ENCODE results near the gene SLC32A1.

Gene SLC32A1

DNA sequence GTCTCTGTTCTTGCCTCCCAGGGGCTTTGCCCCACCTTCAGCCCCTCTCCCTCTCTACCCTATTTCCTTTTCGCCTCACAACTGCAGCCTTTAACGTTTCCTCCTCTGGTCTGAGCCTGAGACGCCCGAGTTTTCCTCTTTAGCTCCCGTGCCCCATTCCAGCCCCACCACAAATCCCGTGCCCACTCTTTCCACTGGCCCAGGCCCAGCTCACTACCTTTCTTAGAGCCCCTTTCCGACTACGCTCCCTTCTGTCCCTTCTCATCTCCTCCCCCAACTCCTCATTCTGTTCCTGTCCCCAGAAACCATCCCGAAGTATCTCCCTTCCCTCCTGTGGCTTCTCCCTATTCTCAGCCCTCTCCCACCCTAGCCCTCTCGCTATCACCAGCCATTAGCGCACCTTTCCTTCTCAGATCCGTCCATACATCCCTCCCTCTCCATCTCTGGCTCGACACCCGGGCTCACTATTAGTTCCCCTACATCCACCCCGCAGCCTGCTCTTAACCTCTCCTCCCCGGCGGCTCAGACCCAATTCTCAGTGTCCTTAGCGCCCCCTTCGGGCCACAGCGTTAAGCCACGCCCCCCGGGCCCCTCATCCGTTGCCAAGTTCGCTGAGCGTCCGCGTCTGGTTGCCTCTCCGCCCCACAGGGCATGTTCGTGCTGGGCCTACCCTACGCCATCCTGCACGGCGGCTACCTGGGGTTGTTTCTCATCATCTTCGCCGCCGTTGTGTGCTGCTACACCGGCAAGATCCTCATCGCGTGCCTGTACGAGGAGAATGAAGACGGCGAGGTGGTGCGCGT lies 2.7 kb downstream of the SLC32A1 start:
- Histone ChIP-seq H4K91ac (ENCODE audit: low read length) (no peak overlapping the region), H3K4me3 (ENCODE audit: insufficient read depth in 1 of 2, low read depth in 1 of 2, low read length in 2 of 2) (no peak overlapping the region), H4K8ac (ENCODE audit: low read length) (no peak overlapping the region), H2BK15ac (ENCODE audit: low read depth, poor library complexity, severe bottlenecking) (no peak overlapping the region), H2BK5ac (ENCODE audit: low read depth, low read length, poor library complexity, severe bottlenecking) (no peak overlapping the region), H3K18ac (ENCODE audit: low read depth in 1 of 2, low read length in 2 of 2) (no peak overlapping the region), H2BK12ac (ENCODE audit: low read length in 2 of 2) (no peak overlapping the region), H2AK5ac (ENCODE audit: low read length, severe bottlenecking) (no peak overlapping the region), H3K23ac (ENCODE audit: low read length in 2 of 2) (no peak overlapping the region), H3K36me3 (ENCODE audit: control insufficient read depth in 1 of 2, insufficient read depth in 2 of 2, low read depth in 1 of 2, low read length in 2 of 2) (no peaks in the 10 kb centered on the region), H3K27ac (ENCODE audit: low read length, poor library complexity, severe bottlenecking) (no peak overlapping the region), H2BK120ac (ENCODE audit: low read depth, low read length) (no peak overlapping the region), H3K14ac (ENCODE audit: low read length in 2 of 2) (no peak overlapping the region), H3K79me1 (replicated peaks; ENCODE audit: low read length, poor library complexity, severe bottlenecking) (no peaks in the 10 kb centered on the region), H2AFZ (ENCODE audit: low read depth, low read length) (no peak overlapping the region), H3K9ac (ENCODE audit: low read length) (no peak overlapping the region), H3K27me3 (ENCODE audit: control insufficient read depth in 1 of 2, insufficient read depth in 1 of 2, low read length in 2 of 2) (peaks cover 97 to 99% of the 10 kb centered on the region in 2 experiments), H3K4me1 (ENCODE audit: control insufficient read depth, insufficient read depth, low read depth, low read length) (peaks cover 33% of the 10 kb centered on the region), H3K4ac (ENCODE audit: low read depth in 1 of 2, low read length in 2 of 2) (no peak overlapping the region), H3K4me2 (ENCODE audit: low read length, poor library complexity, severe bottlenecking) (no peak overlapping the region), H3K9me3 (ENCODE audit: control insufficient read depth, low read length) (peaks cover 4% of the 10 kb centered on the region)
- WGBS: 3% methylated on average over 43 of the region's 43 CpGs
- DNase-seq: no peak

DNA sequence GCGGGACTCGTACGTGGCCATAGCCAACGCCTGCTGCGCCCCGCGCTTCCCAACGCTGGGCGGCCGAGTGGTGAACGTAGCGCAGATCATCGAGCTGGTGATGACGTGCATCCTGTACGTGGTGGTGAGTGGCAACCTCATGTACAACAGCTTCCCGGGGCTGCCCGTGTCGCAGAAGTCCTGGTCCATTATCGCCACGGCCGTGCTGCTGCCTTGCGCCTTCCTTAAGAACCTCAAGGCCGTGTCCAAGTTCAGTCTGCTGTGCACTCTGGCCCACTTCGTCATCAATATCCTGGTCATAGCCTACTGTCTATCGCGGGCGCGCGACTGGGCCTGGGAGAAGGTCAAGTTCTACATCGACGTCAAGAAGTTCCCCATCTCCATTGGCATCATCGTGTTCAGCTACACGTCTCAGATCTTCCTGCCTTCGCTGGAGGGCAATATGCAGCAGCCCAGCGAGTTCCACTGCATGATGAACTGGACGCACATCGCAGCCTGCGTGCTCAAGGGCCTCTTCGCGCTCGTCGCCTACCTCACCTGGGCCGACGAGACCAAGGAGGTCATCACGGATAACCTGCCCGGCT lies 3.4 kb downstream of the SLC32A1 start:
- peaks cover 96 to 99% of the 10 kb centered on the region in 2 experiments for H3K27me3 ChIP-seq (ENCODE audit: control insufficient read depth in 1 of 2, insufficient read depth in 1 of 2, low read length in 2 of 2)
- WGBS: 9% methylated on average over 46 of the region's 46 CpGs
- H4K91ac ChIP-seq (ENCODE audit: low read length): no peak overlapping the region
- DNase-seq: no peak
- no peak overlapping the region for H3K27ac ChIP-seq (ENCODE audit: low read length, poor library complexity, severe bottlenecking)
- no peak overlapping the region for H2BK12ac ChIP-seq (ENCODE audit: low read length in 2 of 2)
- no peak overlapping the region for H3K9ac ChIP-seq (ENCODE audit: low read length)
- H3K9me3 ChIP-seq (ENCODE audit: control insufficient read depth, low read length): peaks cover 4% of the 10 kb centered on the region
- H3K18ac ChIP-seq (ENCODE audit: low read depth in 1 of 2, low read length in 2 of 2): no peak overlapping the region
- no peak overlapping the region for H2BK5ac ChIP-seq (ENCODE audit: low read depth, low read length, poor library complexity, severe bottlenecking)
- H3K4ac ChIP-seq (ENCODE audit: low read depth in 1 of 2, low read length in 2 of 2): no peak overlapping the region
- H3K36me3 ChIP-seq (ENCODE audit: control insufficient read depth in 1 of 2, insufficient read depth in 2 of 2, low read depth in 1 of 2, low read length in 2 of 2): no peaks in the 10 kb centered on the region
- H3K79me1 ChIP-seq (replicated peaks; ENCODE audit: low read length, poor library complexity, severe bottlenecking): no peaks in the 10 kb centered on the region
- H3K14ac ChIP-seq (ENCODE audit: low read length in 2 of 2): no peak overlapping the region
- no peak overlapping the region for H2AK5ac ChIP-seq (ENCODE audit: low read length, severe bottlenecking)
- no peak overlapping the region for H2BK15ac ChIP-seq (ENCODE audit: low read depth, poor library complexity, severe bottlenecking)
- peaks cover 33% of the 10 kb centered on the region for H3K4me1 ChIP-seq (ENCODE audit: control insufficient read depth, insufficient read depth, low read depth, low read length)
- no peak overlapping the region for H2BK120ac ChIP-seq (ENCODE audit: low read depth, low read length)
- no peak overlapping the region for H4K8ac ChIP-seq (ENCODE audit: low read length)
- no peak overlapping the region for H2AFZ ChIP-seq (ENCODE audit: low read depth, low read length)
- H3K23ac ChIP-seq (ENCODE audit: low read length in 2 of 2): no peak overlapping the region
- no peak overlapping the region for H3K4me2 ChIP-seq (ENCODE audit: low read length, poor library complexity, severe bottlenecking)
- H3K4me3 ChIP-seq (ENCODE audit: insufficient read depth in 1 of 2, low read depth in 1 of 2, low read length in 2 of 2): no peak overlapping the region

DNA sequence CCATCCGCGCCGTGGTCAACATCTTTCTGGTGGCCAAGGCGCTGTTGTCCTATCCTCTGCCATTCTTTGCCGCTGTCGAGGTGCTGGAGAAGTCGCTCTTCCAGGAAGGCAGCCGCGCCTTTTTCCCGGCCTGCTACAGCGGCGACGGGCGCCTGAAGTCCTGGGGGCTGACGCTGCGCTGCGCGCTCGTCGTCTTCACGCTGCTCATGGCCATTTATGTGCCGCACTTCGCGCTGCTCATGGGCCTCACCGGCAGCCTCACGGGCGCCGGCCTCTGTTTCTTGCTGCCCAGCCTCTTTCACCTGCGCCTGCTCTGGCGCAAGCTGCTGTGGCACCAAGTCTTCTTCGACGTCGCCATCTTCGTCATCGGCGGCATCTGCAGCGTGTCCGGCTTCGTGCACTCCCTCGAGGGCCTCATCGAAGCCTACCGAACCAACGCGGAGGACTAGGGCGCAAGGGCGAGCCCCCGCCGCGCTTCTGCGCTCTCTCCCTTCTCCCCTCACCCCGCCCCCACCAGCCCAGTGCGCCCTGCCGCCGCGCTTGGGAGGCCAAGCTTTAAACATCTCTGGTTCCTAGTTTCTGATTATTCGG lies 4.0 kb downstream of the SLC32A1 start:
- Histone ChIP-seq H3K14ac (ENCODE audit: low read length in 2 of 2) (no peak overlapping the region), H3K4me3 (ENCODE audit: insufficient read depth in 1 of 2, low read depth in 1 of 2, low read length in 2 of 2) (no peak overlapping the region), H2BK5ac (ENCODE audit: low read depth, low read length, poor library complexity, severe bottlenecking) (no peak overlapping the region), H3K4ac (ENCODE audit: low read depth in 1 of 2, low read length in 2 of 2) (no peak overlapping the region), H3K23ac (ENCODE audit: low read length in 2 of 2) (no peak overlapping the region), H4K91ac (ENCODE audit: low read length) (no peak overlapping the region), H2BK120ac (ENCODE audit: low read depth, low read length) (no peak overlapping the region), H3K36me3 (ENCODE audit: control insufficient read depth in 1 of 2, insufficient read depth in 2 of 2, low read depth in 1 of 2, low read length in 2 of 2) (no peaks in the 10 kb centered on the region), H3K79me1 (replicated peaks; ENCODE audit: low read length, poor library complexity, severe bottlenecking) (no peaks in the 10 kb centered on the region), H2AK5ac (ENCODE audit: low read length, severe bottlenecking) (no peak overlapping the region), H3K27ac (ENCODE audit: low read length, poor library complexity, severe bottlenecking) (no peak overlapping the region), H3K27me3 (ENCODE audit: control insufficient read depth in 1 of 2, insufficient read depth in 1 of 2, low read length in 2 of 2) (peaks cover 96 to 99% of the 10 kb centered on the region in 2 experiments), H3K9me3 (ENCODE audit: control insufficient read depth, low read length) (peaks cover 4% of the 10 kb centered on the region), H3K18ac (ENCODE audit: low read depth in 1 of 2, low read length in 2 of 2) (no peak overlapping the region), H3K4me2 (ENCODE audit: low read length, poor library complexity, severe bottlenecking) (no peak overlapping the region), H2BK12ac (ENCODE audit: low read length in 2 of 2) (no peak overlapping the region), H3K4me1 (ENCODE audit: control insufficient read depth, insufficient read depth, low read depth, low read length) (peaks cover 30% of the 10 kb centered on the region), H2BK15ac (ENCODE audit: low read depth, poor library complexity, severe bottlenecking) (no peak overlapping the region), H3K9ac (ENCODE audit: low read length) (no peak overlapping the region), H4K8ac (ENCODE audit: low read length) (no peak overlapping the region), H2AFZ (ENCODE audit: low read depth, low read length) (no peak overlapping the region)
- 4% methylated on average over 45 of the region's 56 CpGs for WGBS
- DNase-seq: no peak

DNA sequence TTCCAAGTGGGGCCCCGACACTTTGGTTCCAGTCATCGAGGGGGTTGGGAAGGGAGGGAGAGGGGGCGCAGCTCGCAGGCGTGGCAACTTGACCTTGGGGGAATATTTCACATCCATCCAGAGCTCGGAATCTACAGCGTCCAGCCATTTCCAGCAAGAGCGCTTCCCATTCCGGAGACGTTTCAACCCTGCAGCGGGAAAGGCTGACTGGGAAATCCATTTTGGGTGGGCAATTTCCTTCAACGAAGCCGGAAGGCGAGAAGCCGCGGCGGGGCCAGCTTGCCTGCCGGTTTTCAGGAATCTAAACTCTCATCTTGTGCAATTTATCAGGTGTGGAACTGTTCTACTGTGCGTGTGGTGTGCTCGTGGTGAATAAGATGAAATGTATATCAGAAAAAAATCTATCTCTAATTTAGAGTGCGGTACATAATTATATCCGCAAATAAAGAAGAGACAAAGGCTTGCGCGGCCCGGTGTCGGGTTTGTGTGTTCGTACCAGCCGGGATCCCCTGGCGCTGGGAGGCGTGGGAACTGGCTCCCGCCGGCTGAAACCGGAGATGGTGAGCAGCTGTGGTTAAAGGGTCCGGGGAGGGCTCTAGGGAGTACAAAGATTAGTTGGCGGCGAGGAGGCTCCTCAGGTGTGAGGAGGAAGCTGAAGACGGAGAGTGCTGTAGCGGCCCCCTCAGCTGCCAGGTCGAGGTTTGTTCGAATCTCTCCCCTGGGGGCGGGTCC lies 4.8 kb downstream of the SLC32A1 start:
- Histone ChIP-seq H3K4me1 (ENCODE audit: control insufficient read depth, insufficient read depth, low read depth, low read length) (peaks cover 28% of the 10 kb centered on the region), H3K9ac (ENCODE audit: low read length) (no peak overlapping the region), H3K23ac (ENCODE audit: low read length in 2 of 2) (no peak overlapping the region), H4K8ac (ENCODE audit: low read length) (no peak overlapping the region), H2AK5ac (ENCODE audit: low read length, severe bottlenecking) (no peak overlapping the region), H2BK15ac (ENCODE audit: low read depth, poor library complexity, severe bottlenecking) (no peak overlapping the region), H3K4ac (ENCODE audit: low read depth in 1 of 2, low read length in 2 of 2) (no peak overlapping the region), H2AFZ (ENCODE audit: low read depth, low read length) (no peak overlapping the region), H2BK120ac (ENCODE audit: low read depth, low read length) (no peak overlapping the region), H3K18ac (ENCODE audit: low read depth in 1 of 2, low read length in 2 of 2) (no peak overlapping the region), H3K27me3 (ENCODE audit: control insufficient read depth in 1 of 2, insufficient read depth in 1 of 2, low read length in 2 of 2) (peaks cover 96 to 99% of the 10 kb centered on the region in 2 experiments), H2BK12ac (ENCODE audit: low read length in 2 of 2) (no peak overlapping the region), H3K4me2 (ENCODE audit: low read length, poor library complexity, severe bottlenecking) (no peak overlapping the region), H3K4me3 (ENCODE audit: insufficient read depth in 1 of 2, low read depth in 1 of 2, low read length in 2 of 2) (no peak overlapping the region), H2BK5ac (ENCODE audit: low read depth, low read length, poor library complexity, severe bottlenecking) (no peak overlapping the region), H3K79me1 (replicated peaks; ENCODE audit: low read length, poor library complexity, severe bottlenecking) (no peaks in the 10 kb centered on the region), H3K36me3 (ENCODE audit: control insufficient read depth in 1 of 2, insufficient read depth in 2 of 2, low read depth in 1 of 2, low read length in 2 of 2) (no peaks in the 10 kb centered on the region), H3K14ac (ENCODE audit: low read length in 2 of 2) (no peak overlapping the region), H4K91ac (ENCODE audit: low read length) (no peak overlapping the region), H3K9me3 (ENCODE audit: control insufficient read depth, low read length) (peaks cover 4% of the 10 kb centered on the region), H3K27ac (ENCODE audit: low read length, poor library complexity, severe bottlenecking) (no peak overlapping the region)
- under 1% methylated on average over 32 of the region's 41 CpGs for WGBS
- DNase-seq: no peak
